ENCODE data around the gene TFF2.

Gene TFF2

DNA sequence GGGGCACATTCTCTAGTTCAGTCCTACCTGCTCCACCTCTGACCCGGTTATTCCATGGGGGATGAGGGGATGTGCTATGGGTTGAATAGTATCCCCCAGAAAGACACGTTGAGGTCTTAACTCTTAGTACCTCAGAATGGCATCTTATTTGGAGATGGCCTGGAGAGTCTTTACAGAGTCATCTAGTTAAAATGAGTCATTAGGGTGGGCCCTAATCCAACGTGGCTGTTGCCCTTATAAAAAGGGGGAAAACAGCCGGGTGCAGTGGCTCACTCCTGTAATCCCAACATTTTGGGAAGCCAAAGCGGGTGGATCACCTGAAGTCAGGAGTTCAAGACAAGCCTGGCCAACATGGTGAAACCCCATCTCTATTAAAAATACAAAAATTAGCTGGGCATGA, 39.4 kb upstream of the TFF2 start:
- H3K36me3 ChIP-seq (replicated peaks in 1 of 2; ENCODE audit: control insufficient read depth in 2 of 2, insufficient read depth in 2 of 2, low read length in 2 of 2) = no peaks in the 10 kb centered on the region

DNA sequence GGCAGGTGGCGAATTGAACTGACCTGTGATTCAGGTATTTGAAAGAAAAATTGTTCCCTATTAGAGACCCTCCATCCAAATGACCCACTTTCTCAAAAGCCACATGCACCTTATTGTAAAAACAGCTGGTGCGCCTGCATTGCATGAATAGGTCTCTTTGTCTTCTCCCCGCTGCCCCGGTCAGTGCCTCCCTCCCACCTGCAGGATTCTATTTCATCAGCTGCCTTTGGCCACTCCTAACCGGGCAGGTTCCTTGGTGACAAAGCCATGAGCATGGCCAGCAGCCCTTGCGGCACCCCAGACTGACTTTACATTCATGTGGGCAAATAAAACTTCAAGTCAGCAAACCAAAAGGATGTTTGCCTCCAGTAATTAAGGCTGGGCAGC, 38.6 kb upstream of the TFF2 start:
- Histone ChIP-seq H3K23ac (ENCODE audit: low read depth, low read length, poor library complexity) (no peak overlapping the region), H2AK5ac (ENCODE audit: low read depth, low read length) (no peak overlapping the region), H4K8ac (ENCODE audit: low read depth, low read length) (no peak overlapping the region), H3K79me1 (ENCODE audit: low read depth, low read length) (no peaks in the 10 kb centered on the region), H2BK120ac (ENCODE audit: low read depth, low read length) (no peak overlapping the region), H3K4ac (ENCODE audit: low read length) (no peak overlapping the region), H3K9ac (ENCODE audit: low read depth, low read length, poor library complexity) (no peak overlapping the region), H3K4me2 (ENCODE audit: insufficient read depth, low read length, poor library complexity, severe bottlenecking) (no peak overlapping the region), H2BK15ac (ENCODE audit: low read length) (no peak overlapping the region), H2BK12ac (ENCODE audit: low read length) (no peak overlapping the region), H3K4me1 (ENCODE audit: control insufficient read depth in 2 of 2, insufficient read depth in 1 of 2, low read depth in 1 of 2, low read length in 2 of 2) (peaks cover 0 to 12% of the 10 kb centered on the region in 2 donors), H3K14ac (ENCODE audit: low read length) (no peak overlapping the region), H3K27ac (replicated peaks; ENCODE audit: low read length) (no peak overlapping the region), H3K9me3 (replicated peaks in 1 of 2; ENCODE audit: control insufficient read depth in 2 of 2, insufficient read depth in 1 of 2, low read depth in 1 of 2, low read length in 2 of 2) (peaks cover 0 to 3% of the 10 kb centered on the region in 2 donors), H4K91ac (ENCODE audit: low read depth, low read length, poor library complexity) (no peak overlapping the region), H2AFZ (ENCODE audit: low read length) (no peak overlapping the region), H3K4me3 (ENCODE audit: low read length in 2 of 2) (no peak overlapping the region), H3K36me3 (replicated peaks in 1 of 2; ENCODE audit: control insufficient read depth in 2 of 2, insufficient read depth in 2 of 2, low read length in 2 of 2) (no peaks in the 10 kb centered on the region), H3K18ac (ENCODE audit: low read length) (no peak overlapping the region), H3K27me3 (ENCODE audit: control insufficient read depth in 3 of 3, insufficient read depth in 3 of 3, low read depth in 1 of 3, low read length in 3 of 3) (no peaks in the 10 kb centered on the region), H2BK5ac (ENCODE audit: low read length) (no peak overlapping the region)
- peak; percentile 20 for DNase-seq (ENCODE audit: low spot score)
- no CpG with 5 or more reads among the region's 6 CpGs for WGBS, 2 donors (ENCODE audit: extremely low coverage in 2 of 2, insufficient read length in 2 of 2, insufficient replicate concordance in 1 of 2)

More for the DNA sequence above, 39.4 kb upstream of the TFF2 start:
- peaks cover 0 to 12% of the 10 kb centered on the region in 2 donors for H3K4me1 ChIP-seq (ENCODE audit: control insufficient read depth in 2 of 2, insufficient read depth in 1 of 2, low read depth in 1 of 2, low read length in 2 of 2)
- H3K14ac ChIP-seq (ENCODE audit: low read length) = no peak overlapping the region
- no peak overlapping the region for H3K4me3 ChIP-seq (ENCODE audit: low read length in 2 of 2)
- no peaks in the 10 kb centered on the region for H3K79me1 ChIP-seq (ENCODE audit: low read depth, low read length)
- H2BK12ac ChIP-seq (ENCODE audit: low read length) = no peak overlapping the region
- no peak overlapping the region for H4K91ac ChIP-seq (ENCODE audit: low read depth, low read length, poor library complexity)
- no peak overlapping the region for H2BK5ac ChIP-seq (ENCODE audit: low read length)
- H3K27me3 ChIP-seq (ENCODE audit: control insufficient read depth in 3 of 3, insufficient read depth in 3 of 3, low read depth in 1 of 3, low read length in 3 of 3) = no peaks in the 10 kb centered on the region
- H2BK15ac ChIP-seq (ENCODE audit: low read length) = no peak overlapping the region
- H3K4me2 ChIP-seq (ENCODE audit: insufficient read depth, low read length, poor library complexity, severe bottlenecking) = no peak overlapping the region
- H3K9ac ChIP-seq (ENCODE audit: low read depth, low read length, poor library complexity) = no peak overlapping the region
- WGBS, 2 donors (ENCODE audit: extremely low coverage in 2 of 2, insufficient read length in 2 of 2, insufficient replicate concordance in 1 of 2) = no CpG with 5 or more reads among the region's 5 CpGs
- no peak for DNase-seq (ENCODE audit: low spot score)
- H3K27ac ChIP-seq (replicated peaks; ENCODE audit: low read length) = no peak overlapping the region
- H2AFZ ChIP-seq (ENCODE audit: low read length) = no peak overlapping the region
- no peak overlapping the region for H3K23ac ChIP-seq (ENCODE audit: low read depth, low read length, poor library complexity)
- H3K18ac ChIP-seq (ENCODE audit: low read length) = no peak overlapping the region
- H3K4ac ChIP-seq (ENCODE audit: low read length) = no peak overlapping the region
- H2AK5ac ChIP-seq (ENCODE audit: low read depth, low read length) = no peak overlapping the region
- H4K8ac ChIP-seq (ENCODE audit: low read depth, low read length) = no peak overlapping the region
- no peak overlapping the region for H2BK120ac ChIP-seq (ENCODE audit: low read depth, low read length)
- H3K9me3 ChIP-seq (replicated peaks in 1 of 2; ENCODE audit: control insufficient read depth in 2 of 2, insufficient read depth in 1 of 2, low read depth in 1 of 2, low read length in 2 of 2) = peaks cover 0 to 3% of the 10 kb centered on the region in 2 donors

DNA sequence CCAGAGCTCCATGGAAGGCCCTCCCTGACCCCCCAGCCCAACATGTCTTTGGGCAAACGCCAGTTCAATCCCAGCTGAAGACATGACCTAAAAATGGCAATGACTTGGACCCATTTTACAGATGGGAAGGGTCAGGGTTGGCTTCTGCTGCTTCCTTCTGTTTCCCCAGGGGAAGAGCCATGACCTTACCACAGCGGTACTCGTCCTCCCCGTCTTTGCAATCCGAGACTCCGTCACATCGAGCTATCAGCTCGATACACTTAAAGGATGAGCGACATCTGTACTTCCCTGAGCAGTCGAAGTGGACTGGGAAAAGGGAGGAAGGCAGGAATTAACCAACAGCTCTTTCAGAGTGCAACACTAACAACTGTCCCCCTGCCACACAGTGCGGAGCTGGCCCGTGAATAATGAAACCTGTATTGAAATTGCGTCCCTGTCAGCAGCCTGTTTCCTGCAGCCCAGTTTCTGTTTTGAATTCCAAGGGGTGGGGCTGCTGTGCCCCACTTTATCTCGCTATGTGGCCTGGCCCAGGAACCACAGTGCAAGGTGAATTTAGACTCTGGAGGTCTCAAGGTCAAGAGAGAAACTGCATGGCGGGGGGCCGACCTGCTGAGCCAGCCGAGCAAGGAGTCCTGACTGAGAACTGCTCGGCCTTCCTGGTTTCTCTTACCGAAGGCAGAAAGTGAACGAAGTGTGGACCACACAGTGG, 38.1 kb upstream of the TFF2 start:
- H2AK5ac ChIP-seq (ENCODE audit: low read depth, low read length) = peak overlapping the region; percentile 30

DNA sequence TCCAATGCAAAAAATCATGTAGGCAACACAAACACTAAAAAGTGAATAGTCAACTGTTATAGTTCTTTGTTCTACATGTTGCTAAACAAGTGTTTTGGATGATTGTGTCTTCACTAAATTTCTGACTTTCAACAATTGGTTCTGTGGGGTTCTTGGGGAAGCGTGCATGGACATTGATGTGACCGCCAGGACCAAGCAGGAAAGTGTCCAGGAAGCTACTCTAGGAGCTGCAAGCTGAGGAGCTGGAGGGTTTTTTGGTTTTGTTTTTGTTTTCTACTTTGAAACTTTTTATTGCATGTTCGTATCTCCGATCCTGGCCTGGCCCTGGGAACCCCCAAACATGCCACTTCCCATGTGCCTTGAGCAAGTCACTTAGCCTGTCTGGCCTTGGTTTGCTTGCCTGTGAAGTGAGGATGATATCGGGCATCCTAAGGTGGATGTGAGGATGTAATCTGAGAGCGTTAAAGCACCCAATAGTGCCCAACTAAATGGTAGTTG, 37.1 kb upstream of the TFF2 start:
- H4K91ac ChIP-seq (ENCODE audit: low read depth, low read length, poor library complexity) = no peak overlapping the region
- H2BK5ac ChIP-seq (ENCODE audit: low read length) = no peak overlapping the region
- no peak overlapping the region for H3K4me3 ChIP-seq (ENCODE audit: low read length in 2 of 2)
- no peaks in the 10 kb centered on the region for H3K27me3 ChIP-seq (ENCODE audit: control insufficient read depth in 3 of 3, insufficient read depth in 3 of 3, low read depth in 1 of 3, low read length in 3 of 3)
- H2BK15ac ChIP-seq (ENCODE audit: low read length) = no peak overlapping the region
- no CpG with 5 or more reads among the region's 6 CpGs for WGBS, 2 donors (ENCODE audit: extremely low coverage in 2 of 2, insufficient read length in 2 of 2, insufficient replicate concordance in 1 of 2)
- H2BK12ac ChIP-seq (ENCODE audit: low read length) = no peak overlapping the region
- no peak overlapping the region for H4K8ac ChIP-seq (ENCODE audit: low read depth, low read length)
- H3K79me1 ChIP-seq (ENCODE audit: low read depth, low read length) = no peaks in the 10 kb centered on the region
- H2AK5ac ChIP-seq (ENCODE audit: low read depth, low read length) = peak overlapping the region; percentile 30
- peaks cover 0 to 3% of the 10 kb centered on the region in 2 donors for H3K9me3 ChIP-seq (replicated peaks in 1 of 2; ENCODE audit: control insufficient read depth in 2 of 2, insufficient read depth in 1 of 2, low read depth in 1 of 2, low read length in 2 of 2)
- peak overlapping the region; percentile 66 for H3K14ac ChIP-seq (ENCODE audit: low read length)
- H2BK120ac ChIP-seq (ENCODE audit: low read depth, low read length) = no peak overlapping the region
- H3K9ac ChIP-seq (ENCODE audit: low read depth, low read length, poor library complexity) = no peak overlapping the region
- peaks cover 0 to 12% of the 10 kb centered on the region in 2 donors for H3K4me1 ChIP-seq (ENCODE audit: control insufficient read depth in 2 of 2, insufficient read depth in 1 of 2, low read depth in 1 of 2, low read length in 2 of 2)
- no peak overlapping the region for H3K23ac ChIP-seq (ENCODE audit: low read depth, low read length, poor library complexity)
- no peak overlapping the region for H3K18ac ChIP-seq (ENCODE audit: low read length)
- H3K4ac ChIP-seq (ENCODE audit: low read length) = no peak overlapping the region
- H2AFZ ChIP-seq (ENCODE audit: low read length) = no peak overlapping the region
- DNase-seq (ENCODE audit: low spot score) = no peak
- H3K27ac ChIP-seq (replicated peaks; ENCODE audit: low read length) = no peak overlapping the region
- H3K36me3 ChIP-seq (replicated peaks in 1 of 2; ENCODE audit: control insufficient read depth in 2 of 2, insufficient read depth in 2 of 2, low read length in 2 of 2) = no peaks in the 10 kb centered on the region
- no peak overlapping the region for H3K4me2 ChIP-seq (ENCODE audit: insufficient read depth, low read length, poor library complexity, severe bottlenecking)

More for the DNA sequence above, 38.1 kb upstream of the TFF2 start:
- no CpG with 5 or more reads among the region's 20 CpGs for WGBS, 2 donors (ENCODE audit: extremely low coverage in 2 of 2, insufficient read length in 2 of 2, insufficient replicate concordance in 1 of 2)
- Histone ChIP-seq H2AFZ (ENCODE audit: low read length) (no peak overlapping the region), H3K9ac (ENCODE audit: low read depth, low read length, poor library complexity) (no peak overlapping the region), H2BK5ac (ENCODE audit: low read length) (no peak overlapping the region), H3K4ac (ENCODE audit: low read length) (no peak overlapping the region), H3K27me3 (ENCODE audit: control insufficient read depth in 3 of 3, insufficient read depth in 3 of 3, low read depth in 1 of 3, low read length in 3 of 3) (no peaks in the 10 kb centered on the region), H3K23ac (ENCODE audit: low read depth, low read length, poor library complexity) (no peak overlapping the region), H3K27ac (replicated peaks; ENCODE audit: low read length) (no peak overlapping the region), H2BK15ac (ENCODE audit: low read length) (no peak overlapping the region), H3K36me3 (replicated peaks in 1 of 2; ENCODE audit: control insufficient read depth in 2 of 2, insufficient read depth in 2 of 2, low read length in 2 of 2) (no peaks in the 10 kb centered on the region), H3K9me3 (replicated peaks in 1 of 2; ENCODE audit: control insufficient read depth in 2 of 2, insufficient read depth in 1 of 2, low read depth in 1 of 2, low read length in 2 of 2) (peaks cover 0 to 3% of the 10 kb centered on the region in 2 donors), H3K14ac (ENCODE audit: low read length) (peak overlapping the region; percentile 5), H4K91ac (ENCODE audit: low read depth, low read length, poor library complexity) (no peak overlapping the region), H3K4me1 (ENCODE audit: control insufficient read depth in 2 of 2, insufficient read depth in 1 of 2, low read depth in 1 of 2, low read length in 2 of 2) (peaks cover 0 to 12% of the 10 kb centered on the region in 2 donors), H4K8ac (ENCODE audit: low read depth, low read length) (no peak overlapping the region), H2BK12ac (ENCODE audit: low read length) (no peak overlapping the region), H3K18ac (ENCODE audit: low read length) (peak overlapping the region; percentile 57), H2BK120ac (ENCODE audit: low read depth, low read length) (no peak overlapping the region), H3K79me1 (ENCODE audit: low read depth, low read length) (no peaks in the 10 kb centered on the region), H3K4me3 (ENCODE audit: low read length in 2 of 2) (no peak overlapping the region), H3K4me2 (ENCODE audit: insufficient read depth, low read length, poor library complexity, severe bottlenecking) (peak overlapping the region; percentile 35)
- no peak for DNase-seq (ENCODE audit: low spot score)

All from neuronal stem cell (in vitro differentiated cells).